ENCODE data around the gene HIGD2A.

GRCh38 chr5:176368726-176369125, 19.8 kb upstream of the HIGD2A start:
- TF ChIP-seq, protein P1, sequence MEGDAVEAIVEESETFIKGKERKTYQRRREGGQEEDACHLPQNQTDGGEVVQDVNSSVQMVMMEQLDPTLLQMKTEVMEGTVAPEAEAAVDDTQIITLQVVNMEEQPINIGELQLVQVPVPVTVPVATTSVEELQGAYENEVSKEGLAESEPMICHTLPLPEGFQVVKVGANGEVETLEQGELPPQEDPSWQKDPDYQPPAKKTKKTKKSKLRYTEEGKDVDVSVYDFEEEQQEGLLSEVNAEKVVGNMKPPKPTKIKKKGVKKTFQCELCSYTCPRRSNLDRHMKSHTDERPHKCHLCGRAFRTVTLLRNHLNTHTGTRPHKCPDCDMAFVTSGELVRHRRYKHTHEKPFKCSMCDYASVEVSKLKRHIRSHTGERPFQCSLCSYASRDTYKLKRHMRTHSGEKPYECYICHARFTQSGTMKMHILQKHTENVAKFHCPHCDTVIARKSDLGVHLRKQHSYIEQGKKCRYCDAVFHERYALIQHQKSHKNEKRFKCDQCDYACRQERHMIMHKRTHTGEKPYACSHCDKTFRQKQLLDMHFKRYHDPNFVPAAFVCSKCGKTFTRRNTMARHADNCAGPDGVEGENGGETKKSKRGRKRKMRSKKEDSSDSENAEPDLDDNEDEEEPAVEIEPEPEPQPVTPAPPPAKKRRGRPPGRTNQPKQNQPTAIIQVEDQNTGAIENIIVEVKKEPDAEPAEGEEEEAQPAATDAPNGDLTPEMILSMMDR (conservative IDR thresholded peaks at IDR 0.05): no peak
- no peak for TF ChIP-seq ZFX (IDR thresholded peaks at IDR 0.05)
